Activated CD4-positive, alpha-beta T cell treated with anti-CD3 and anti-CD28 coated beads, Interleukin-2, amount 10 ng/mL, durations not matched to agents 7 days and 5 days (primary cell): ENCODE measurements around the gene PURB. TPM values are rescaled to one million over a fixed set of nuclear protein-coding genes. Genes with fewer than 3 reads are reported as not detected.
A peak's percentile ranks its signal among the peaks of the same experiment; 100 is the strongest.
"Not testable (repeated sequence)": the region's sequence is repeated elsewhere in the genome, so short reads cannot be mapped to it uniquely, and the experiment has no call there.

ENCODE experiments used
- CTCF ChIA-PET: fragments of 350-600 bp; sonication (Branson Sonifier 250); formaldehyde crosslinking; loops from one replicate; lab custom pipeline; 2021; ENCODE audit warnings: antibody characterized with exemption; lab: Charles Lee
- POLR2A ChIA-PET: fragments of 350-600 bp; sonication (Branson Sonifier 250); formaldehyde crosslinking; loops from one replicate; lab custom pipeline; 2021; ENCODE audit warnings: antibody characterized with exemption; lab: Charles Lee
- DNase-seq: peaks from one replicate; pipeline ENCODE4 v3.0.0-alpha.2; 2020
- H3K27ac Mint-ChIP-seq: one replicate; pipeline ENCODE4 v1.8.0; 2021; ENCODE audit warnings: mild to moderate bottlenecking, moderate library complexity, mixed read lengths
- H3K27me3 Mint-ChIP-seq: one replicate; pipeline ENCODE4 v1.8.0; 2021; ENCODE audit warnings: mixed read lengths
- H3K36me3 Mint-ChIP-seq: one replicate; pipeline ENCODE4 v1.8.0; 2021; ENCODE audit warnings: low read depth, mixed read lengths
- H3K4me1 Mint-ChIP-seq: one replicate; pipeline ENCODE4 v1.8.0; 2021; ENCODE audit warnings: mixed read lengths
- H3K4me3 Mint-ChIP-seq: one replicate; pipeline ENCODE4 v1.8.0; 2021; ENCODE audit warnings: mild to moderate bottlenecking, moderate library complexity, mixed read lengths
- H3K9me3 Mint-ChIP-seq: one replicate; pipeline ENCODE4 v1.8.0; 2021; ENCODE audit warnings: mixed read lengths
- total RNA-seq, 2 experiments: library from RNA; stranded (reverse); gene quantifications; one replicate each; pipeline ENCODE4 v1.2.3, GENCODE V29; 2021

PURB gene
- total RNA-seq, result 10 to 100 TPM; 22.9 to 24.1 TPM

DNA sequence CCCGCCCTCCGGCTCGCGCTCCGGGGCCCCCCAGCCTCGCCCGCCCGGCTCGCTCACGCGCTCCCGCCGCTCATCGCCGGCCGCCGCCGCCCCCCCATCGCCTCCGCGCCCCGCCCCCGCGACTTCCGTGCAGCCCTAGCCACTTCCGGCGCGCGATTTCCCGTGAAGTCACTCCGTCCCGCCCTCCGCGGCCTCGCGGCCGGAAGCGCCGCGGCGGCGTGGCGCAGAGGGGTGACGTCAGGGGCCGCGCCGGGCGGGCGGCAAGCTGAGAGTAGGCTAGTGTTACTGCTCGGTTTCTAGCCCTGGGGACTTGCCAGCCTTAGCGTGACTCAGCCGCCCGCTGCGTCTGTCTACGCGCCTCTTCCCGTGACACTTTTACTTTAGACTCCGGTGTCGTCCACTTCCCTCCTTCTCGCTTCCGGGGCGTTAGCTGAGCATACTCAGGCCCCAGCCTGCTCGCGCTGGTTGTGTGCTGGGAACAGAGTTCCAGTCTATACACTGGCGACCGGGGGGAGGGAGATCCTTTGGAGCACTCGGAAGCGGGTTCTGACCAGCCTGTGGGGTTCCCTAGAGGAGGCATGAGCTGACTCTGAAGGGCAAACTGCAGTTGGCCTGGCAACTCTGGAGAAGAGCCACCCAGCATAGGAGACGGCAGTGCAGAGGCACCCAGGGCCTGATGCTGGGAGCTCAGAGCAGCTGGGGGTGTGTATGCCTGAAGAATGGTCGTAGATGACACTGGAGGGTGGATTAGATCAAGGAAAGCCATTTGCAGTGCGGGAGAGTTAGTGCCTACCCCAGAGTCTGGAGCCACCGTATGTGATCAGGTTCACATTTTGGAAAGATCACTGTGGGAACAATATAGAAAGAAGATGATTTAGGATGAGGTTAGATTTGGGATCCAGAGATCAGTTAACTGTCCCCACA, at the start of gene PURB:
PURB (minus strand) TSS at position 137 of the 924 bp plus-strand sequence. CDS start 182 bp downstream, outside the sequence.
- H3K4me3 Mint-ChIP-seq, result peak within 1 kb of the TSS; percentile 90
- H3K27me3 Mint-ChIP-seq, result no peaks in the 10 kb centered on the region
- DNase-seq, result peak; percentile 95
- peaks cover 71% of the 10 kb centered on the region for H3K4me1 Mint-ChIP-seq
- ChIA-PET POLR2A (interaction anchor here (0.9 to 1.0 kb wide), 3 partner anchors 26 to 122 kb away, joined by 4 to 8 read pairs (median 4); partner anchors contain the start of gene H2AZ2), CTCF (interaction anchor here (0.7 to 2.3 kb wide), 7 partner anchors 10 to 321 kb away, joined by 3 to 13 read pairs (median 3); partner anchors contain the start of gene H2AZ2)
- H3K36me3 Mint-ChIP-seq, result peaks cover 35% of the 10 kb centered on the region
- no peaks in the 10 kb centered on the region for H3K9me3 Mint-ChIP-seq
- H3K27ac Mint-ChIP-seq, result peak within 1 kb of the TSS; percentile 99

GRCh38 chr7:44935016-44935415, 49.7 kb upstream of the PURB start:
- peaks cover 11% of the 10 kb centered on the region for H3K27me3 Mint-ChIP-seq
- H3K27ac Mint-ChIP-seq, result no peak overlapping the region
- no peaks in the 10 kb centered on the region for H3K9me3 Mint-ChIP-seq
- CTCF ChIA-PET, result interaction anchor here (1.0 to 2.0 kb wide), 3 partner anchors 13 to 29 kb away, joined by 3 to 9 read pairs (median 4); no protein-coding TSS in a partner anchor
- no peak for DNase-seq
- peaks cover 3% of the 10 kb centered on the region for H3K4me1 Mint-ChIP-seq
- H3K4me3 Mint-ChIP-seq, result no peak overlapping the region
- POLR2A ChIA-PET, result no interaction called here
- H3K36me3 Mint-ChIP-seq, result no peaks in the 10 kb centered on the region

DNA sequence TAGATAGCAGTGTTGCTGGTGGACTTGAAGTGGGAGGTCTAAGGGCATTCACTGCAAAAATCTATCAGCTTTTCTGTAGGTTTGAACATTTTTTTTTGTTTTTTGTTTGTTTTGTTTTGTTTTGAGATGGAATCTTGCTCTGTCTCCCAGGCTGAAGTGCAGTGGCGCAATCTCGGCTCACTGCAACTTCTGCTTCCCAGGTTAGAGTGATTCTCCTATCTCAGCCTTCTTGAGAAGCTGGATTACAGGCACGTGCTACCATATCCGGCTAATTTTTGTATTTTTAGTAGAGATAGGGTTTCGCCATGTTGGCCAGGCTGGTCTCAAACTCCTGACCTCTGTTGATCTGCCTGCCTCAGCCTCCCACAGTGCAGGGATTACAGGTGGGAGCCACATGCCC, 49.2 kb upstream of the PURB start:
- DNase-seq, POLR2A ChIA-PET, H3K4me1 Mint-ChIP-seq, H3K4me3 Mint-ChIP-seq, H3K27ac Mint-ChIP-seq, H3K36me3 Mint-ChIP-seq, H3K9me3 Mint-ChIP-seq: not testable (repeated sequence)
- CTCF ChIA-PET, result interaction anchor here (1.0 to 2.0 kb wide), 2 partner anchors 12 to 29 kb away, joined by 4 to 9 read pairs; no protein-coding TSS in a partner anchor
- peaks cover 11% of the 10 kb centered on the region for H3K27me3 Mint-ChIP-seq

GRCh38 chr7:44930921-44931320, 45.6 kb upstream of the PURB start:
- no peak for DNase-seq
- peaks cover 22% of the 10 kb centered on the region for H3K27me3 Mint-ChIP-seq
- no peaks in the 10 kb centered on the region for H3K36me3 Mint-ChIP-seq
- H3K27ac Mint-ChIP-seq, result no peak overlapping the region
- no peaks in the 10 kb centered on the region for H3K4me1 Mint-ChIP-seq
- POLR2A ChIA-PET, result no interaction called here
- CTCF ChIA-PET, result no interaction called here
- H3K4me3 Mint-ChIP-seq, result no peak overlapping the region
- no peaks in the 10 kb centered on the region for H3K9me3 Mint-ChIP-seq

DNA sequence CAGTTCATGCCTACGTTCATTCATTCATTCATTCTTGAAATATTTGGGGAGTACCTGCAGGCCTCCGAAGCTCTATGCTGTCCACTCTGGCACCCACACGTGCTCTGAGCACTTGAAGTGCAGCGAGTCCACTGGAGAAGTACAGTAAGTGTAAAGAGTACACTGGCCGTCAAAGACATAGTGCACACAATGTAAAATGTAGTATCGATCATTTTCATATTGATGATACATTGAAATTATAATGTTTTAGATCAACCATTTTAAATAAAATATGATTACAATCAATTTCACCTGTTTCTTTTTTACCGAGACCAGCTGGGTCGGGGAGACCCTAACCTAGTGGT, 37.0 kb upstream of the PURB start:
- no peak for DNase-seq
- H3K36me3 Mint-ChIP-seq, result no peaks in the 10 kb centered on the region
- H3K27me3 Mint-ChIP-seq, result peaks cover 6% of the 10 kb centered on the region
- H3K4me3 Mint-ChIP-seq, result no peak overlapping the region
- H3K9me3 Mint-ChIP-seq, result no peaks in the 10 kb centered on the region
- no peak overlapping the region for H3K27ac Mint-ChIP-seq
- POLR2A ChIA-PET, result no interaction called here
- peaks cover 18% of the 10 kb centered on the region for H3K4me1 Mint-ChIP-seq
- CTCF ChIA-PET, result interaction anchor here (0.8 to 1.8 kb wide), 6 partner anchors 11 to 214 kb away, joined by 3 to 4 read pairs (median 4); no protein-coding TSS in a partner anchor

DNA sequence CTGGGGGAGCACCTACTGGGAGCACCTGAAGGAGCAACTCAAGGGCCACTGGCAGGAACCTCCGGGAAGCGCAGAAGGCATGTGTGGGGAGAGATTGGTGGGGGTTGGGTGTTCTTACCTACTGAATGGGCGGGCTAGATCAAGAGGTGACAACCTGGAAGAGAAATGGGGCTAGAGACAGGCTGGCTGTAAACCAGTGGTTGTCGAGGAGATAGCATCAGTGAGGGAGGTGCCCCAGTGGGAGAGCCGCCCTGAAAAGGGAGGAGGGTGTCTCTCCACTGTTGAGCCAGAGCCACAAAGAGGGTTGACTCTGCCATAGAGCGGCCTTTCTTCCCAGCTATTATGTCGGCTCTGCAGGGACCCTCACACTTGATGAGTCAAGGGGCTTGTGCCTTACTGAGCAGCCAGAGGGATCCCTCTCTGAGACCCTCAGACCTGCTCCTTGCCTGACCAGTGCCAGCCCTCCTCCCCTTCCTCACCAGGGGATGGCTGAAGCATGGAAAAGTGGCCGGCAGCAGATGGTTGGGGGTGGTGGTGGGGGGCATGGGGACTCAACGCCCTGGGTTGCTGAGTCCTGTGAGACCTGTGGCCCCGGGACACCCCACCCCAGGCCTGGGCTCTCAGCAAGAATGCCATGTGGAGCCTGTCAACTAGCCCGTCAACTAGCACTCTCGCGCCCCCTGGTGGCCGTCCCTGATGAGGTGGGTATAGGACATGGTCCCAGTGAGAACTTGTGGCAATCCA, 36.4 kb upstream of the PURB start:
- Mint-ChIP-seq H3K9me3 (no peaks in the 10 kb centered on the region), H3K4me3 (no peak overlapping the region), H3K27ac (peak overlapping the region; percentile 26), H3K27me3 (peaks cover 5% of the 10 kb centered on the region), H3K4me1 (peaks cover 18% of the 10 kb centered on the region), H3K36me3 (no peaks in the 10 kb centered on the region)
- peak; percentile 96 for DNase-seq
- POLR2A ChIA-PET, result no interaction called here
- CTCF ChIA-PET, result interaction anchor here (0.5 to 1.6 kb wide), 8 partner anchors 13 to 233 kb away, joined by 3 to 4 read pairs (median 4); partner anchors contain the start of gene PURB

DNA sequence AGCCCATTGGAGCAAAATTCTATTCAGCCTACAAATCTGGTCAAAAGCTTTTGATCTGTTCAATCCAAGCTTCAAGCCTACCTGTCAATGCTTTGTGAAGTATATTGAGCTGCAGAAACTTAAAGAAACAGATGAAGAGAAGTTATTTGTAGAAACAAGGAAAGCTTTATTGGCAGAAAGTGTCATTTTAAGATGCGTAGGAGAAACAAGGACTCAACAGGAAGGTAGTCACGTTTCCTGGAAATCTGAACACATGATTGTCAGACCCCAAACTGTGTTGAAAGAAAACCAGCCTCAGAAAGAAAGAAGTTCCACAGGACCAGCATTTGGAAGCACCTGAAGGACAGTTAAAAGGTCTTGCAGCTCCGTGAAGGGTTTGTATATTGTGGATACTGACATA, 34.8 kb upstream of the PURB start:
- H3K27ac Mint-ChIP-seq, result peak overlapping the region; percentile 5
- ChIA-PET POLR2A (no interaction called here), CTCF (interaction anchor here (0.6 to 1.8 kb wide), 9 partner anchors 28 to 334 kb away, joined by 3 to 11 read pairs (median 3); no protein-coding TSS in a partner anchor)
- no peaks in the 10 kb centered on the region for H3K9me3 Mint-ChIP-seq
- no peaks in the 10 kb centered on the region for H3K36me3 Mint-ChIP-seq
- H3K4me1 Mint-ChIP-seq, result peaks cover 23% of the 10 kb centered on the region
- no peak for DNase-seq
- no peaks in the 10 kb centered on the region for H3K27me3 Mint-ChIP-seq
- no peak overlapping the region for H3K4me3 Mint-ChIP-seq

DNA sequence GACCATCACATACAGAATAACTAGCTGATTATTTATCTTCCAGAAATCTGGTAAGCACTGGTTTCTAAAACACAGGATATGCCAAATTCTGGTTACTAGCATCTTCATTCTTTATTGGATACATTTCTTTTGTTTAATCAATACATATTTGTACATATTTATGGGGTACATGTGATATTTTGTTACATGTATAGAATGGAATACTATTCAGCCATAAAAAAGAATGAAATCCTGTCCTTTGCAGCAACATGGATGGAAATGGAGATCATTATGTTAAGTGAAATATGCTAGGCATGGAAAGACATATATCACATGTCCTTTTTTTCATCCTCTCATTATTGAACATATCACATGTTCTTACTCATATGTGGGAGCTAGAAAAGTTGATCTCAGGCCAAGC, 32.7 kb upstream of the PURB start:
- no peaks in the 10 kb centered on the region for H3K9me3 Mint-ChIP-seq
- POLR2A ChIA-PET, result no interaction called here

DNA sequence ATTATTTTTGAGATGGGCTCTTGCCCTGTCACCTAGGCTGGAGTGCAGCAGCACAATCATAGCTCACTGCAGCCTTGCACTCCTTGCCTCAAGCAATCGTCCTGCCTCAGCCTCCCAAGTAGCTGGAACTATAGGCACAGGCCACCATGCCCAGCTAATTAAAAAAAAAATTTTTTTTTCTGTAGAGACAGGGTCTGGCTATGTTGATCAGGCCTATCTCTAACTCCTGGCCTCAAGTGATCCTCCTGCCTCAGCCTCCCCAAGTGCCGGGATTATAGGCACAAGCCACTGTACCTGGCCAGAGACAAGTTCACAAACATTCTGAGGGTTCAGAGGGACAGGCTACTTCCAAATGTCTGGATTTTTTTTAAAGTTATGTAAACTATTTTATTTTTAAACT, 32.1 kb upstream of the PURB start:
- DNase-seq, result no peak
- Mint-ChIP-seq H3K27me3 (no peaks in the 10 kb centered on the region), H3K9me3 (no peaks in the 10 kb centered on the region), H3K27ac (no peak overlapping the region), H3K36me3 (no peaks in the 10 kb centered on the region), H3K4me1 (peaks cover 36% of the 10 kb centered on the region), H3K4me3 (no peak overlapping the region)
- ChIA-PET CTCF (interaction anchor here (1.4 to 1.5 kb wide), 2 partner anchors 12 to 61 kb away, joined by 4 read pairs; no protein-coding TSS in a partner anchor), POLR2A (interaction anchor here (0.7 kb wide), 1 partner anchor 59 kb away, joined by 4 read pairs; no protein-coding TSS in a partner anchor)

More for the DNA sequence above, 32.7 kb upstream of the PURB start:
- no peak for DNase-seq
- no peaks in the 10 kb centered on the region for H3K27me3 Mint-ChIP-seq
- no peaks in the 10 kb centered on the region for H3K36me3 Mint-ChIP-seq
- peaks cover 36% of the 10 kb centered on the region for H3K4me1 Mint-ChIP-seq
- H3K27ac Mint-ChIP-seq, result no peak overlapping the region
- CTCF ChIA-PET, result interaction anchor here (1.4 to 1.5 kb wide), 2 partner anchors 13 to 61 kb away, joined by 4 read pairs; no protein-coding TSS in a partner anchor
- no peak overlapping the region for H3K4me3 Mint-ChIP-seq

- Mint-ChIP-seq H3K4me1 (peaks cover 23% of the 10 kb centered on the region), H3K27me3 (no peaks in the 10 kb centered on the region), H3K4me3 (no peak overlapping the region), H3K27ac (peak overlapping the region; percentile 82), H3K9me3 (no peaks in the 10 kb centered on the region), H3K36me3 (no peaks in the 10 kb centered on the region)
- DNase-seq, result peak; percentile 81
- CTCF ChIA-PET, result interaction anchor here (1.0 to 1.4 kb wide), 3 partner anchors 27 to 68 kb away, joined by 3 to 6 read pairs (median 5); partner anchors contain the start of gene H2AZ2
- POLR2A ChIA-PET, result interaction anchor here (1.2 kb wide), 1 partner anchor 34 kb away, joined by 8 read pairs; no protein-coding TSS in a partner anchor
These were observed 29.8 kb upstream of the PURB start for GRCh38 chr7:44914992-44915607.

DNA sequence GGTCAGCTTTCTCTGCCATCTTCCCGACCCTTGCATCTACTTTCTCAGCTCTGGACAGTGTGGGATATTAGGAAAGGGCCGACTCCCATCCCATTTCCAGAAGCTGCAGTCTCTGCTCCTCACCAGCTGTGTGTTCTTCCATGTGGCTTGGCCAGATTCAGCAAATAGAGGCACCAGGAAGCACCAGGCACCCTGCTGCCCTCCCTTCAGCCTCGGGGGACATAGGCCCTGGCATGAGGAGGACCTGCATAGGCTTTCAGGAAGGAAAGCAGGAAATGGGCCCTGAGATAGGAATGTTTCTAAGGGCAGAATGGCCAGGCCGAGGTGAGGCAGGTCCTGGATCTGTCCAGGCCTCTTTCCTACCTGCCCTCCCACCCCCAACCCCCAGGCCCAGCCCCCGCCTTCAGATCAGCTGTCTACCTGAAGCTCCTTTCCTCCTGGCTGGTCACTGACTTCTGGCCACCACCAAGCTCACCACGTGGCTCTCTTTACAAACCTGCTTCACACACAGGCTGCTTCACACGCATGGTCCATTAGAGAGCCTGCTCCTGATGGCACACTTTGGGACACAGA, 27.5 kb upstream of the PURB start:
- no peak for DNase-seq
- ChIA-PET CTCF (interaction anchor here (0.6 to 1.4 kb wide), 7 partner anchors 8 to 225 kb away, joined by 3 to 5 read pairs (median 4); partner anchors contain the start of gene H2AZ2), POLR2A (no interaction called here)
- H3K9me3 Mint-ChIP-seq, result no peaks in the 10 kb centered on the region
- no peaks in the 10 kb centered on the region for H3K27me3 Mint-ChIP-seq
- no peak overlapping the region for H3K27ac Mint-ChIP-seq
- peaks cover 18% of the 10 kb centered on the region for H3K4me1 Mint-ChIP-seq
- no peaks in the 10 kb centered on the region for H3K36me3 Mint-ChIP-seq
- no peak overlapping the region for H3K4me3 Mint-ChIP-seq
